NCI-H2029 treated with DMSO at 0.1 percent for 48 hours (cell line): Measurements from ENCODE around the gene PTPRT.
"Not testable (repeated sequence)": the region's sequence is repeated elsewhere in the genome, so short reads cannot be mapped to it uniquely, and the experiment has no call there.

Experiments used
- DNase-seq: peaks from one replicate; lab custom pipeline; 2025; lab: John Stamatoyannopoulos, UW

The PTPRT gene

DNA sequence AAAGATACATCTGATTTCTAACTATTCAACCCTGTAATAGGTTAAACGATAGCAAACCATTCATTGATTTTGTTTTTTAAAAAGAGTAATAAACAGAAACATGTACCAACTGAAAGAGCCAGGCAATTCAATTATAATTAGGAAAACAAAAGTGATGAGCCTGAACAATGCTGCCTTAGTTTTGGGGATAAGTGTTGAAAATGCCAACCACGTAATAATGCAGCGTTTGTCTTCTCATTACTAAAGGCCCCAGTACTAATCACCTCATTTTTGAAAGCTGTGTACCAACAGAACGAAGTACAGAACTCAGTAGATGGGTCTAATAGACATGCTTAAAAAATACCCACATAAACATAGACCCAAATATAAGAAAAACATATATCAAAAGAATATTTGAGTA lies 907.9 kb downstream of the PTPRT start:
- no peak for DNase-seq

GRCh38 chr20:42276718-42277602 lies 912.7 kb downstream of the PTPRT start:
- peak; percentile 47 for DNase-seq

DNA sequence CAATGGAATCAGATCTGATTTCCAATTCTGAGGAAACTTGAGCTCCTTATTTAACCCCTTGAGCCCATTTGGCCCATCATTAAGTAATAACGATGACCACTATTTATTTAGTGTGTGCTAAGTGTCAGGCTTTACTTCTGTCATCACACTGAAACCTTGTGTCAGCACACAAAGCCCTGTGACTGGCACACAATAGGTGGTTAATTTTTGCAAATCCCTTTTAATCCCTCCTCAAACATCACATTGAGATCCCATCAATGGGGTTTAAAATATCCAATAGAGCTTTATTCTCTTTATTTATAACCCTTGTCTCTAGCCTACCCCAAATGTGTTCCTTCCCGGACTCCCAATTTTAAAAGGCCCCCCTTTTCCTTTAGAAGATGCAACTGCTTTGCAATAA lies 914.7 kb downstream of the PTPRT start:
- DNase-seq = no peak

GRCh38 chr20:42272516-42272915 lies 917.2 kb downstream of the PTPRT start:
- no peak for DNase-seq

- DNase-seq = no peak
Measured at GRCh38 chr20:42270539-42270938, 919.2 kb downstream of the PTPRT start.

GRCh38 chr20:42267793-42268384 lies 921.8 kb downstream of the PTPRT start:
- DNase-seq = no peak

GRCh38 chr20:42261766-42262270 lies 927.9 kb downstream of the PTPRT start:
- DNase-seq = no peak

GRCh38 chr20:42260184-42260583 lies 929.5 kb downstream of the PTPRT start:
- DNase-seq = no peak

DNA sequence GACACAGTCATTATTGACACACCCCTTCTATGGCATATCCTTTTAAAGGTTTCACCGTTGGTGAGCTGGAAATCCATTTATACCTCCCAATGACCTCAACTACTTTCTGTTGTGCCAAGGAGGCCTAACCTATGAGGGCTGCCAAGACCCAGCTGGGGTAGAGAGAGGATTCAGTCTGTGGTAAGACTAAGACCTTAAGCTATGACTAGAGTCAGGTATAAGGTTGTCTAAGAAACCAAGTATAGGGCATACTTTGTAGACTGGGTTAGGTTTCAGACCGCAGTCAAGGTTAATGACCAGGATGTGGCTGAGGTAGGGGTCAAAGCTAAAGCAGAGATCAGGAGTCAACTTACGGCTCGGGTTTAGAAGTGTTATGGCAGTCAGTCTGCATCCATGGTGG lies 930.3 kb downstream of the PTPRT start:
- DNase-seq = no peak

- DNase-seq = no peak
Measured at GRCh38 chr20:42258564-42259302, 931.0 kb downstream of the PTPRT start.

- DNase-seq = no peak
Measured at GRCh38 chr20:42255821-42256220, 933.9 kb downstream of the PTPRT start.

DNA sequence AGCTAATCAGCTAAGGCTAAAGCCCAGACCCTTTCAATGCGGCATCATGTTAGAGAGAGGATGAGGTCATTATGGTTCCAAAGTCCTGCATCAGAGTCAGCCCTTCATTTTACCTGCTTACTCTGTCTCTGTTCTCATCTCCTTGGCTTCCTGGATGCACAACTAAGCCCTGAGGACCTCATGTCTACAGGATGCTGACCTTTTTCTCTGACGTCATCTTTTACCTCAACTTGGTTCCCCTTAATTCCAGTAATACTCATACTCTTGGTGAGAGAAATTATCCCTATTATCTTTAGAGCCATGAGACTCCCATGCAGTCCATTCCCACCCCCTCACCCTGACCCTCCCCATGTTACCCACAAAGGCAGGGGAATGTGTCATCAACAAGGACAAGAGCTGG lies 935.0 kb downstream of the PTPRT start:
- no peak for DNase-seq

- DNase-seq = no peak
Measured at GRCh38 chr20:42252116-42252515, 937.6 kb downstream of the PTPRT start.

DNA sequence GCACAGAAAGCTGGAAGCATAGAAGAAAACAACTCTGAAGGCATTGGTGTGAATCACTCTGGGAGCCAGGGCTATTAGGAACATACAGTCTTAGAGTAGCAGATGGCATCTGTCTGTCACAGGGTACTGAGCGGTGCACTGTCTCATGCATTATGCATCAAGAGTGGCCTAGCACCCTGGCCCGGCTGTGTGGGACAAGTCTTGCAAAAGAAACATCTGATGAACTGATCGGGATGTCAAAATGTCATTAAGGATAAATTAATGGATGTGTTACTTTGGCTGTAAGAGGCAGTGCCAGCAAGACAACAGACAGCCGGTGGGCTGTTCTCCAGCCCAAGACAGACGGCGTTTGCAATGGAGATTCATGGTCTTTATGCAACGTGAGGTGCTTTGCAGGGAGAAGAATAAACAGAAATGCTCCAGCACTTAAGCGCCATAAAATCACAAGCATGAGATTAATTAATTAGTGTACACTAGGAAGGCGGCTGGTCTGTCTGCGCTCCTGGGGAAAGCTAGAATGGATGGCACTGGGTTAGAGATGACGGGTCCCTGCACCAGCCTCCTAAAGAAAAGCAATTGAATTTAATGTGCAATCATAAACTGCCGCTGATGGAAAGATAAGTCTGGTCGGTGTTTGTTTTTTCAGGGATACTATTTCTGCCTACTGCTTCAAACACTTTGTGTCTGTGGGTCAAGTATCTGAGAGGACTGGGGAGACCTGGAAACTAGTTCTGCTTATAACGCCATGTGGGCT lies 970.9 kb downstream of the PTPRT start:
- DNase-seq = no peak

GRCh38 chr20:42214074-42214473 lies 975.6 kb downstream of the PTPRT start:
- no peak for DNase-seq

DNA sequence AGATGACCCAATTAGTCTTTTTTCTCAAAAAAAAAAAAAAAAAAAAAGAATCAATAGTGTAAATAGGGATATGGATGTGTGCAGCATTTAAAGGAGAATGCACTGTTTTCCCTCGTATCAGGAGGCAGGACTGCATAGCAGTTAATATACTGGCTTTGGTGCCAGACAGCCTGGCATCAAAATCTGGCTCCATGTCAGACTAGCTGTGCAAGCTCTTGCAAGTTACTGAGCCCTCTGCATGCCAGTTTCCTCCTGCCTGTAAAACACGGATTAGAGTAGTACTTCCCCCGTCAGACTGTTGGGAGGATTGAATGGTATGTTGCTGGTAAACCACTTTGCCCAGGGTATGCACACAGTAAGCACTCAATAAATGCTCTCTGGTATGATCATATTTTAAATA lies 977.3 kb downstream of the PTPRT start:
- no peak for DNase-seq

DNA sequence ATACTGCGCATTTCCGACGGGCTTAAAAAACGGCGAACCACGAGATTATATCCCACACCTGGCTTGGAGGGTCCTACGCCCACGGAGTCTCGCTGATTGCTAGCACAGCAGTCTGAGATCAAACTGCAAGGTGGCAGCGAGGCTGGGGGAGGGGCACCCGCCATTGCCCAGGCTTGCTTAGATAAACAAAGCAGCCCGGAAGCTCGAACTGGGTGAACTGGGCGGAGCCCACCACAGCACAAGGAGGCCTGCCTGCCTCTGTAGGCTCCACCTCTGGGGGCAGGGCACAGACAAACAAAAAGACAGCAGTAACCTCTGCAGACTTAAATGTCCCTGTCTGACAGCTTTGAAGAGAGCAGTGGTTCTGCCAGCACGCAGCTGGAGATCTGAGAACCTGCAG lies 983.1 kb downstream of the PTPRT start:
- not testable (repeated sequence) for DNase-seq

- DNase-seq = no peak
Measured at GRCh38 chr20:42204109-42204660, 985.5 kb downstream of the PTPRT start.

GRCh38 chr20:42197599-42197998 lies 992.1 kb downstream of the PTPRT start:
- no peak for DNase-seq

DNA sequence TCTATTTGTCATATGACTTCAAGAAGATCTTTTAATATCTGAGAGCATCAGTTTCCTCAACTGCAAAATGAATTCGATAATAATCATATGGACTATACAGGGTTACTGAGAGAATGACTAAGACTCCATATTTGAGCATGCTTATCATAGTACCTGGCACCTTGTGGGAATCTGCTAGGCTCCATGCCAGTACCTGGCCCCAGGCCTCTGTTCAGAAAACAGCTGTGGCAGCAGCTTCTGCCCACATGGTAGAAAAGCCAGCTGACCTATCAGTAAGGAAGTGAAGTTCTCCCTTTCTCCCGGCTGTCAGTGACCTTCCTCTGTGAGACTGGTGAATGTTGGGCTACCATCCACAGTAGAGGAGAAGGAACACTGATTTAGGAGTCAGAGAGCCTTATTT lies 996.6 kb downstream of the PTPRT start:
- DNase-seq = no peak

GRCh38 chr20:42192321-42192720 lies 997.4 kb downstream of the PTPRT start:
- no peak for DNase-seq
